ENCODE data around the gene CCDC112. TPM values are rescaled to one million over a fixed set of nuclear protein-coding genes. Genes with fewer than 3 reads are reported as not detected.

Gene CCDC112
- total and polyA plus RNA-seq, 2 donors from 2014 or later = 3.8 to 6.5 TPM

- Histone ChIP-seq H3K27me3 (ENCODE audit: control insufficient read depth, insufficient read depth, low read length) (no peaks in the 10 kb centered on the region), H3K9me3 (ENCODE audit: control insufficient read depth in 2 of 3, insufficient read depth in 1 of 3, low read length in 3 of 3) (no peaks in the 10 kb centered on the region), H3K9ac (ENCODE audit: low read length in 3 of 3) (no peak overlapping the region), H3K4me1 (ENCODE audit: control insufficient read depth in 2 of 3, insufficient read depth in 2 of 3, low read depth in 1 of 3, low read length in 3 of 3) (no peaks in the 10 kb centered on the region), H3K4me3 (ENCODE audit: low read length in 3 of 3) (no peak overlapping the region), H3K36me3 (ENCODE audit: control insufficient read depth in 2 of 3, insufficient read depth in 3 of 3, low read length in 3 of 3) (no peaks in the 10 kb centered on the region), H3K27ac (ENCODE audit: low read depth in 2 of 2, low read length in 2 of 2) (no peak overlapping the region)
- TF ChIP-seq CTCF (IDR thresholded peaks at IDR 0.05; ENCODE audit: borderline replicate concordance, extremely low read depth, insufficient read depth) = no peak
- DNase-seq (no peak), FAIRE-seq (no peak)
- intact Hi-C loops (cut with DNase I) = no loop called here
These were observed 41.4 kb upstream of the CCDC112 start for GRCh38 chr5:115337882-115338281.

GRCh38 chr5:115336964-115337363 lies 40.5 kb upstream of the CCDC112 start:
- DNase-seq (no peak), FAIRE-seq (no peak)
- no peaks in the 10 kb centered on the region for H3K36me3 ChIP-seq (ENCODE audit: control insufficient read depth in 2 of 3, insufficient read depth in 3 of 3, low read length in 3 of 3)
- intact Hi-C loops (cut with DNase I) = no loop called here
- H3K4me1 ChIP-seq (ENCODE audit: control insufficient read depth in 2 of 3, insufficient read depth in 2 of 3, low read depth in 1 of 3, low read length in 3 of 3) = no peaks in the 10 kb centered on the region
- H3K9me3 ChIP-seq (ENCODE audit: control insufficient read depth in 2 of 3, insufficient read depth in 1 of 3, low read length in 3 of 3) = no peaks in the 10 kb centered on the region
- H3K27ac ChIP-seq (ENCODE audit: low read depth in 2 of 2, low read length in 2 of 2) = no peak overlapping the region
- H3K27me3 ChIP-seq (ENCODE audit: control insufficient read depth, insufficient read depth, low read length) = no peaks in the 10 kb centered on the region
- H3K4me3 ChIP-seq (ENCODE audit: low read length in 3 of 3) = no peak overlapping the region
- TF ChIP-seq CTCF (IDR thresholded peaks at IDR 0.05; ENCODE audit: borderline replicate concordance, extremely low read depth, insufficient read depth) = no peak
- H3K9ac ChIP-seq (ENCODE audit: low read length in 3 of 3) = no peak overlapping the region

DNA sequence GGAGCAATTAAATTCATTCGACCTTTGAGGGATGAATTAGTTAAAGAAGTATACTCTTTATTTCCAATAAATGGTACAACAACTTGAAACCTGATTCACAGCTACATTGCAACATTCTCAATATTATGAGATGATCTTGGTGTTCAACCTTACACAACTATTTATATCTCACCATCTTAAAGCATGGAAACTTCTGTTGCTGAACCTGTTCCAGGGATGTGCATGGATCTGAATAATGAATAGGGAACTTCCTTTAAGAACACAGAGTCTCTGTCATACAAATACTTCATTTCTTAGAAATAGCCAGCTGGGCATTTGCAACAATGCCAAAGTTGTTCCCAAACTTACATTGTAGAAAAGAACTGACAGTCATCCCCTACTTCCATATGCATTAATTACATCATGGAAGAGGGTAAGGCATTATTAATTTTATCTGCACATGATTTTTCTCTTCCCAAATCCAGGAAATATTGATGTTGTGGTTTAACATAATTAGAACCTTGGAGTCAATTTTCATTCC lies 39.8 kb upstream of the CCDC112 start:
- no peak for TF ChIP-seq CTCF (IDR thresholded peaks at IDR 0.05; ENCODE audit: borderline replicate concordance, extremely low read depth, insufficient read depth)
- FAIRE-seq = no peak
- H3K27ac ChIP-seq (ENCODE audit: low read depth in 2 of 2, low read length in 2 of 2) = no peak overlapping the region
- H3K36me3 ChIP-seq (ENCODE audit: control insufficient read depth in 2 of 3, insufficient read depth in 3 of 3, low read length in 3 of 3) = no peaks in the 10 kb centered on the region
- H3K27me3 ChIP-seq (ENCODE audit: control insufficient read depth, insufficient read depth, low read length) = no peaks in the 10 kb centered on the region
- H3K9ac ChIP-seq (ENCODE audit: low read length in 3 of 3) = no peak overlapping the region
- no peak overlapping the region for H3K4me3 ChIP-seq (ENCODE audit: low read length in 3 of 3)
- no peak for DNase-seq
- H3K4me1 ChIP-seq (ENCODE audit: control insufficient read depth in 2 of 3, insufficient read depth in 2 of 3, low read depth in 1 of 3, low read length in 3 of 3) = no peaks in the 10 kb centered on the region
- intact Hi-C loops (cut with DNase I) = no loop called here
- no peaks in the 10 kb centered on the region for H3K9me3 ChIP-seq (ENCODE audit: control insufficient read depth in 2 of 3, insufficient read depth in 1 of 3, low read length in 3 of 3)

GRCh38 chr5:115335301-115335700 lies 38.8 kb upstream of the CCDC112 start:
- Histone ChIP-seq H3K9me3 (ENCODE audit: control insufficient read depth in 2 of 3, insufficient read depth in 1 of 3, low read length in 3 of 3) (no peaks in the 10 kb centered on the region), H3K27me3 (ENCODE audit: control insufficient read depth, insufficient read depth, low read length) (no peaks in the 10 kb centered on the region), H3K9ac (ENCODE audit: low read length in 3 of 3) (no peak overlapping the region), H3K36me3 (ENCODE audit: control insufficient read depth in 2 of 3, insufficient read depth in 3 of 3, low read length in 3 of 3) (no peaks in the 10 kb centered on the region), H3K4me3 (ENCODE audit: low read length in 3 of 3) (no peak overlapping the region), H3K27ac (ENCODE audit: low read depth in 2 of 2, low read length in 2 of 2) (no peak overlapping the region), H3K4me1 (ENCODE audit: control insufficient read depth in 2 of 3, insufficient read depth in 2 of 3, low read depth in 1 of 3, low read length in 3 of 3) (no peaks in the 10 kb centered on the region)
- no peak for TF ChIP-seq CTCF (IDR thresholded peaks at IDR 0.05; ENCODE audit: borderline replicate concordance, extremely low read depth, insufficient read depth)
- intact Hi-C loops (cut with DNase I) = no loop called here
- no peak for DNase-seq
- FAIRE-seq = no peak

All from kidney (tissue), 14 donors.